Body of pancreas (tissue), 4 donors: ENCODE measurements around the gene PKD1L1.

Source experiments
- CTCF ChIP-seq, 7 experiments: fragments of 450-650 bp in 4 of 7; fragments of 200-600 bp in 3 of 7; sonication (generic) in 3 of 7; IDR thresholded peaks; one replicate each; pipeline ENCODE4 v1.5.1; 2016 to 2019; ENCODE audit warnings: antibody characterized with exemption in 7 of 7
- POLR2A ChIP-seq, 3 donors: fragments of 450-650 bp; IDR thresholded peaks; one replicate each; pipeline ENCODE4 v1.6.1; 2016; ENCODE audit warnings: antibody characterized with exemption in 3 of 3, mild to moderate bottlenecking in 2 of 3

DNA sequence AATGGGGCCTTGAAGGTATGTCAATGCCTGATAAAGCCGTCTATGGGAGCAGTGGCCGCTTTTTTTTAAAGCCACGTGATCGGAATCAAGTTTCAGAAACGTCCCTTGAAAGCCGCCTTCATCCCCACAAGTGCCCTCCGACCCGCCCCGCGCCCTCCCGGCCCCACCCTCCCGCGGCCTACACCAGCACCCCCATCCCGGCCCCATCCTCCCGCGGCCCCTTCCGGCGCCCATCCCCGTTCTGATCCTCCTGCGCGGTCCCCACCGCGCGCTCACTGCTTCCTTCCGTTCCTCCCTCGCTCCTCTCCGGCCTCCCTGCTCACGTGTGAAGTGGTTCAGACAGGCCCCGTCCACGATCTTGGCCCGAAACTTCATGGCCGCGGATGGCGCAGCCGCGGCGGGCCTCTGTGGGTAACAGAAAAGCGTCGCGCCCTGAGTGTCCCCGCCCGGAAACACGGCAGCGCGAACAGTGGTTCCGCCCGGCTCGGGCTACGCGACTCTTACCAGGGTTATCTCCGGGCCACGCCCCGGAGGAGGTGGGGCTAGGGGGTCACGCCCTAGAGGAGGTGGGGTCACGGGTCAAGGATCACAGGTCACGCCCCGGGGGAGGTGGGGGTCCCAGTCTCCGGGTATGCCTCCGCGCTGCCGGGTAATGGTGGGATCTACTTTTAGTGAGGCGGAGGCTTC lies 31.0 kb upstream of the PKD1L1 start, which contains the start of gene HUS1:
- TF ChIP-seq CTCF (IDR thresholded peaks at IDR 0.05) (no peak), POLR2A (IDR thresholded peaks at IDR 0.05) (peak; percentile 74 to 92 (median 91))
